Prostate gland (tissue), 2 donors: ENCODE results near the gene GABRA5.

Experiments used
- POLR2A ChIP-seq: fragments of 450-650 bp; IDR thresholded peaks from one replicate; pipeline ENCODE4 v1.6.1; 2016; ENCODE audit warnings: antibody characterized with exemption, mild to moderate bottlenecking
- POLR2AphosphoS5 ChIP-seq: sonication (generic); formaldehyde crosslinking; IDR thresholded peaks from one replicate; pipeline ENCODE4 v1.6.1; 2017; ENCODE audit warnings: antibody characterized with exemption
- TF ChIP-seq, protein P1 (sequence below), 4 experiments: fragments of 200-600 bp in 2 of 4; fragments of 450-650 bp in 2 of 4; sonication (generic) in 2 of 4; IDR thresholded peaks; 1 replicate in 3 of 4; 2 replicates in 1 of 4; pipeline ENCODE4 v1.5.1; 2016 to 2019; ENCODE audit warnings: antibody characterized with exemption in 4 of 4, mild to moderate bottlenecking in 2 of 4, moderate library complexity in 2 of 4

DNA sequence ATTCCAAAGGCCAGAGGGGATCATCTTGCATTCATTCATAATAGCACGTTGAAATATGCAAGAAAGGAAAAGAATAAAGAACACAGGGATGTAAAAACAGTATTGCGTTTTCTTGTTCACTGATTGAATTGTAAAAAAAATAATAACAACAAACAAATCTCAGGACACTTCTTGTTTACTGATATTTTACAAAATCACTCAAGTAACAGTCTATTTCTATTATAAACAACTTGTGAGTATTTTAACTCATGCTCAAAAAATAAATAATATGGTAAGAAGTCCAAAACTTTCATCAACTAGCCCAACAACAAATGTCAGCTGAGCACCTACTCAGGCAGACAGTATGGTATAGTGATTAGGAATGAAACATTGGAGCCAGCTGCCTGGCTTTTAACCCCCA, 101.9 kb downstream of the GABRA5 start:
- TF ChIP-seq, protein P1, sequence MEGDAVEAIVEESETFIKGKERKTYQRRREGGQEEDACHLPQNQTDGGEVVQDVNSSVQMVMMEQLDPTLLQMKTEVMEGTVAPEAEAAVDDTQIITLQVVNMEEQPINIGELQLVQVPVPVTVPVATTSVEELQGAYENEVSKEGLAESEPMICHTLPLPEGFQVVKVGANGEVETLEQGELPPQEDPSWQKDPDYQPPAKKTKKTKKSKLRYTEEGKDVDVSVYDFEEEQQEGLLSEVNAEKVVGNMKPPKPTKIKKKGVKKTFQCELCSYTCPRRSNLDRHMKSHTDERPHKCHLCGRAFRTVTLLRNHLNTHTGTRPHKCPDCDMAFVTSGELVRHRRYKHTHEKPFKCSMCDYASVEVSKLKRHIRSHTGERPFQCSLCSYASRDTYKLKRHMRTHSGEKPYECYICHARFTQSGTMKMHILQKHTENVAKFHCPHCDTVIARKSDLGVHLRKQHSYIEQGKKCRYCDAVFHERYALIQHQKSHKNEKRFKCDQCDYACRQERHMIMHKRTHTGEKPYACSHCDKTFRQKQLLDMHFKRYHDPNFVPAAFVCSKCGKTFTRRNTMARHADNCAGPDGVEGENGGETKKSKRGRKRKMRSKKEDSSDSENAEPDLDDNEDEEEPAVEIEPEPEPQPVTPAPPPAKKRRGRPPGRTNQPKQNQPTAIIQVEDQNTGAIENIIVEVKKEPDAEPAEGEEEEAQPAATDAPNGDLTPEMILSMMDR (IDR thresholded peaks at IDR 0.05) = no peak
- TF ChIP-seq POLR2A = no peak
- no peak for TF ChIP-seq POLR2AphosphoS5
